ENCODE results near the gene ZSCAN23.

GRCh38 chr6:28468056-28468455, 24.8 kb upstream of the ZSCAN23 start:
- TF ChIP-seq CTCF (IDR thresholded peaks at IDR 0.05) = no peak
- TF ChIP-seq POLR2A (IDR thresholded peaks at IDR 0.05) = no peak

All from heart left ventricle (tissue), 13 donors.